IPS-15b (cell line): ENCODE data around the gene PDE4A.
"Not testable (repeated sequence)": the region's sequence is repeated elsewhere in the genome, so short reads cannot be mapped to it uniquely, and the experiment has no call there.

Source experiments
- H3K27me3 ChIP-seq: one replicate; pipeline ENCODE4 v1.6.1; 2013; ENCODE audit warnings: low read length; ENCODE audit not compliant: control insufficient read depth, insufficient read depth
- H3K36me3 ChIP-seq: one replicate; pipeline ENCODE4 v1.6.1; 2013; ENCODE audit warnings: low read length; ENCODE audit not compliant: control insufficient read depth, insufficient read depth
- H3K4me1 ChIP-seq: one replicate; pipeline ENCODE4 v1.6.1; 2013; ENCODE audit warnings: mild to moderate bottlenecking, low read length; ENCODE audit not compliant: control insufficient read depth, insufficient read depth
- H3K4me3 ChIP-seq: one replicate; pipeline ENCODE4 v1.5.1; 2013; ENCODE audit warnings: low read depth, low read length
- H3K9ac ChIP-seq: one replicate; pipeline ENCODE4 v1.6.1; 2013; ENCODE audit warnings: low read depth, mild to moderate bottlenecking, low read length
- H3K9me3 ChIP-seq: one replicate; pipeline ENCODE4 v1.6.1; 2013; ENCODE audit warnings: mild to moderate bottlenecking, low read length; ENCODE audit not compliant: control insufficient read depth, insufficient read depth

PDE4A gene

DNA sequence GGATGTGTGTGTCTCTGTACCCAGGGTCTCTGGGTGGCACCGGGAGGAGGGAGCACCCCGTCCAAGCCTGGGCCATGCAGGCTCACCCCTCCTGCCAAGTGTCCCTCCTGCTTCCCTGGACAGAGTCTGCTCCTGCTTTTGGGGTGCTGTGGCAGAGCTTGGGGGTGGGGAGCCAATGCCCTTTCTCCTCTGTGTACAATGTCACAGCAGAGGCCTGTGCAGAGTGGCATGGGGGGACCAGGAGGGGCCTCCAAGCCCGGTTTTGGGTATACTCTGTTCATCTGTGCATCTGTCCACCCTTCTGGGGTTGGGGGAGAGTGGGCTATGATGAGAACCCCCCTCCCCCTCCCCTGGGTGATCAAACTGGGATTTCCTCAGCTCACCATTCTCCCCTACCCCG, 33.5 kb downstream of the PDE4A start:
- Histone ChIP-seq H3K9ac (no peak overlapping the region), H3K4me3 (no peak overlapping the region), H3K27me3 (no peaks in the 10 kb centered on the region), H3K4me1 (peaks cover 2% of the 10 kb centered on the region), H3K9me3 (no peaks in the 10 kb centered on the region), H3K36me3 (no peaks in the 10 kb centered on the region)

DNA sequence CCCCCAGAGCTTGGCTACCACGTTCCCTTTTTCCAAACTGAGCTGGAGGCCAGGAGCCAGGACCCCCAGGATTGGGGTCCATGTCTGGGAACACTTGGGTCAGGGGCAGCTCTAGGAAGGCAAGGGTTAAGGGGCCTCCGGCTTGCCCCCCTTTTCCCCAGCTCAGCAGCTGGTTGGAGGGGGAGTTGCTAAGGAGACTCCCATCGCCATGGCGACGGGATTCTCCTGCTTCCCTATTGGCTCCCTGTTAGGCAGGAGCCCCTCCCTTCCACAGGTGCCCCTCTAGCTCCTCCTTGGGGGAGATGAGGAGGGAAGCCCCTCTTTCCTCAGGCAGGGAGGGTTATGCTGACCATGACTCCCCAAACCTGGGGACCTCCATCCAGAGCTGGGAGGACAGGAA, 33.9 kb downstream of the PDE4A start:
- Histone ChIP-seq H3K4me1 (peaks cover 2% of the 10 kb centered on the region), H3K27me3 (no peaks in the 10 kb centered on the region), H3K4me3 (no peak overlapping the region), H3K9me3 (no peaks in the 10 kb centered on the region), H3K36me3 (no peaks in the 10 kb centered on the region), H3K9ac (no peak overlapping the region)

DNA sequence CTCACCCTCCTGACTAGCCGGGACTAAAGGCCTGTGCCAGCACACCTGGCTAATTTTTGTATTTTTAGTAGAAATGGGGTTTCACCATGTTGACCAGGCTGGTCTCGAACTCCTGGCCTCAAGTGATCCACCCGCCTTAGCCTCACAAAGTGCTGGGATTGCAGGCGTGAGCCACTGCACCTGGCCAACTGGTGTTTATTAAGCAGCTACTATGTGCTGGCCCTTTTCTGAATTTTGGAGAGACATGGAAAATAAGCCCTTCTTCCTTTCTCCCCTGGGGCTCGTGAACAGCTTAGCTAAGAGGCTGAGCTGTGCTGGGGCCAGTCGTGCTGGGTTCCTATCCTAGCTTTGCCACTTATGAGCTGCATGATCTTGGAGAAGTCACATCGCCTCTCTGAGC, 38.4 kb downstream of the PDE4A start:
- not testable (repeated sequence) for H3K9ac ChIP-seq, H3K4me1 ChIP-seq, H3K9me3 ChIP-seq, H3K27me3 ChIP-seq, H3K36me3 ChIP-seq, H3K4me3 ChIP-seq

DNA sequence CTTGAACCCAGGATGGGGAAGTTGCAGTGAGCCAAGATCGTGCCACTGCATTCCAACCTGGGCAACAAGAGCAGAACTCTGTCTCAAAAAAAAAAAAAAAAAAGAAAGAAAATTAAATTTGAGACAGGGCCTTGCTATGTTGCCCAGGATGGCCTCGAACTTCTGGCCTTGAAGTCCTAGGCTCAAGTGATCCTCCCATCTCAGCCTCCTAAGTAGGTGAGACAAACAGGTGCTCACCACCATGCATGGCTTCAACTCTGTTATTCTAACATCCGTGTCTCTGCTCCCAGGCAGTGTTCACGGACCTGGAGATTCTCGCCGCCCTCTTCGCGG, 40.3 kb downstream of the PDE4A start:
- Histone ChIP-seq H3K9ac (no peak overlapping the region), H3K36me3 (no peaks in the 10 kb centered on the region), H3K4me3 (peak overlapping the region; percentile 32), H3K27me3 (no peaks in the 10 kb centered on the region), H3K4me1 (no peaks in the 10 kb centered on the region), H3K9me3 (no peaks in the 10 kb centered on the region)

DNA sequence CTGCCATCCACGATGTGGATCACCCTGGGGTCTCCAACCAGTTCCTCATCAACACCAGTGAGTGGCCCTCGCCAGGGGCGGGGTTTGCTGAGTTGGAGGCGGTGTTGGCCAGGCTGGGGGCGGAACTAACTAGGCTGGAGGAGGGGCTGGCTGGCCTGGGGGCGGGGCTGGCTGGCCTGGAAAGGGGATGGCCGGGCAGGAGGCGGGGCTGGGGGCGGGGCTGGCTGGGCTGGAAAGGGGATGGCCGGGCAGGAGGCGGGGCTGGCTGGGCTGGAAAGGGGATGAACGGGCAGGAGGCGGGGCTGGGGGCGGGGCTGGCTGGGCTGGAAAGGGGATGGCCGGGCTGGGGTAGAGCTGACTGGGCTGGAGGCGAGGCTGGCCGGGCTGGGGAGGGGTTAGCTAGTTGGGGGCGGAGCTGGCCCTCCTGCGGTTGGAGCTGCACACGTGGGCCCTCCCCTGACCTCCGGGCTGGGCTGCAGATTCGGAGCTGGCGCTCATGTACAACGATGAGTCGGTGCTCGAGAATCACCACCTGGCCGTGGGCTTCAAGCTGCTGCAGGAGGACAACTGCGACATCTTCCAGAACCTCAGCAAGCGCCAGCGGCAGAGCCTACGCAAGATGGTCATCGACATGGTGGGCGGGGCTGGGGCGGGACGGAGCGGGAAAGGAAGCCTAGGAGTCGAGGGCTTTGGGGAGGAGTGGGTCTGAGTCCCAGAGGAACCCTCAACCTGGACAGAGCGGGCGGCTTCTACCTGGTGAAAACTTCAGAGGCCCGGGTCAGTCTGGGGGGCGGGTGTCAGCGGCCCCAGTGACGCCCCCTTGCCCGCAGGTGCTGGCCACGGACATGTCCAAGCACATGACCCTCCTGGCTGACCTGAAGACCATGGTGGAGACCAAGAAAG, 41.0 kb downstream of the PDE4A start:
- Histone ChIP-seq H3K9ac (no peak overlapping the region), H3K4me3 (peak overlapping the region; percentile 70)

DNA sequence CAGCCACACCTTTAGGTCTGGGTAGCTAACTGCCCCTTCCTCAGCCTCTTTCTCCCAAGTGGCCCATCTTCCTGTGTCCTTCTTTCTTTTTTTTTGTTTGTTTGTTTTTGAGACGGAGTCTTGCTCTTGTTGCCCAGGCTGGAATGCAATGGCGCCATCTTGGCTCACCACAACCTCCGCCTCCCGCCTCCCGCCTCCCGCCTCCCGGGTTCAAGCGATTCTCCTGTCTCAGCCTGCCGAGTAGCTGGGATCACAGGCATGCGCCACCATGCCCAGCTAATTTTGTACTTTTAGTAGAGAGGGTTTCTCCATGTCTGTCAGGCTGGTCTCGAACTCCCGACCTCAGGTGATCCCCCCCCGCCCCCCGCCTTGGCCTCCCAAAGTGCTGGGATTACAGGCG, 41.7 kb downstream of the PDE4A start:
- H3K4me3 ChIP-seq = peak overlapping the region; percentile 70
- H3K9ac ChIP-seq, H3K36me3 ChIP-seq, H3K27me3 ChIP-seq, H3K9me3 ChIP-seq, H3K4me1 ChIP-seq: not testable (repeated sequence)

More for the DNA sequence above, 41.0 kb downstream of the PDE4A start:
- Histone ChIP-seq H3K36me3 (no peaks in the 10 kb centered on the region), H3K4me1 (no peaks in the 10 kb centered on the region), H3K9me3 (no peaks in the 10 kb centered on the region), H3K27me3 (no peaks in the 10 kb centered on the region)

DNA sequence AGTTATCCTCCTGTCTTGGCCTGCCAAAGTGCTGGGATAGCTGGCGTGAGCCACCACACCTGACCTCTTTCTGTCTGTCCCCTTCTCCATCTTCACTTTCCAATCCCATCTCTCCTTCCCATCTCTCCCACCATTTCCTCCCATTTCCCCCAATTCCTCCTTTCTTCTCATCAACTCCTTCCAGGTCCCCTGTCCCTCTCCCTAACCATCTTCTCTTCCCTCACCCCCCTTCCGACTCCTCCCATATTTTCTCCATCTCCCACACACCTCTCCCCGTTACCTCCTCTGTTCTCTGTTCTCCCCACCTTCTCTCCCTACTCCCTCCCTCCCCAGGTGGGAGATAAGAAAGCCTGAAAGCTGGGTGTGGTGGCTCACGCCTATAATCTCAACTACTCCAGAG, 42.2 kb downstream of the PDE4A start:
- peaks cover 5% of the 10 kb centered on the region for H3K36me3 ChIP-seq
- H3K27me3 ChIP-seq = no peaks in the 10 kb centered on the region
- no peaks in the 10 kb centered on the region for H3K4me1 ChIP-seq
- H3K4me3 ChIP-seq = no peak overlapping the region
- H3K9me3 ChIP-seq = no peaks in the 10 kb centered on the region
- H3K9ac ChIP-seq = no peak overlapping the region

- Histone ChIP-seq H3K9me3 (no peaks in the 10 kb centered on the region), H3K36me3 (peaks cover 5% of the 10 kb centered on the region), H3K4me1 (no peaks in the 10 kb centered on the region), H3K4me3 (no peak overlapping the region), H3K27me3 (no peaks in the 10 kb centered on the region), H3K9ac (no peak overlapping the region)
Measured at GRCh38 chr19:10464456-10464855, 44.1 kb downstream of the PDE4A start.

DNA sequence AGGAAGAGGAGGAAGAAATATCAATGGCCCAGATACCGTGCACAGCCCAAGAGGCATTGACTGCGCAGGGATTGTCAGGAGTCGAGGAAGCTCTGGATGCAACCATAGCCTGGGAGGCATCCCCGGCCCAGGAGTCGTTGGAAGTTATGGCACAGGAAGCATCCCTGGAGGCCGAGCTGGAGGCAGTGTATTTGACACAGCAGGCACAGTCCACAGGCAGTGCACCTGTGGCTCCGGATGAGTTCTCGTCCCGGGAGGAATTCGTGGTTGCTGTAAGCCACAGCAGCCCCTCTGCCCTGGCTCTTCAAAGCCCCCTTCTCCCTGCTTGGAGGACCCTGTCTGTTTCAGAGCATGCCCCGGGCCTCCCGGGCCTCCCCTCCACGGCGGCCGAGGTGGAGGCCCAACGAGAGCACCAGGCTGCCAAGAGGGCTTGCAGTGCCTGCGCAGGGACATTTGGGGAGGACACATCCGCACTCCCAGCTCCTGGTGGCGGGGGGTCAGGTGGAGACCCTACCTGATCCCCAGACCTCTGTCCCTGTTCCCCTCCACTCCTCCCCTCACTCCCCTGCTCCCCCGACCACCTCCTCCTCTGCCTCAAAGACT, 46.9 kb downstream of the PDE4A start:
- H3K4me3 ChIP-seq = no peak overlapping the region
- H3K27me3 ChIP-seq = no peaks in the 10 kb centered on the region
- no peak overlapping the region for H3K9ac ChIP-seq
- no peaks in the 10 kb centered on the region for H3K4me1 ChIP-seq
- H3K9me3 ChIP-seq = no peaks in the 10 kb centered on the region
- peaks cover 5% of the 10 kb centered on the region for H3K36me3 ChIP-seq

DNA sequence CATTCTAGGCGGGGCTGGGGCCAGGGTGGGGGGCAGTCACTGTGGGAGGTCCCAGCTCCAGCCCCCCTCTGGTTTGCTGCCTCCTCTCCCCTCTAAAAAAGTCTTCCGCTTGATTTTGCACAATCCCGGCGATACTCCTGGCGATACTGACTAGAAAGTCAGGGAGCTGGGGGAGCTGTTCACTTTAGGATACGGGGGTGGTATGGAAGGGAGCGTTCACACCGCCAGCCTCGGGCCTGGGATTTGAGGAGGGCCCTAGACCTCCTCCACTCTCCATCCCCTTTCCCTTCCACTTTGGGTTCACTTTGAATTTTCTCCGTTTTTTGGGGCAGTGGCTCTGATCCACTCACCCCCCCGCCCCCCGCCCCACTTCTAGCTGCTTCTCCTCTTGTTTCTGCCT, 47.8 kb downstream of the PDE4A start:
- Histone ChIP-seq H3K4me3 (no peak overlapping the region), H3K4me1 (no peaks in the 10 kb centered on the region), H3K27me3 (no peaks in the 10 kb centered on the region), H3K9ac (no peak overlapping the region), H3K9me3 (no peaks in the 10 kb centered on the region), H3K36me3 (peaks cover 5% of the 10 kb centered on the region)

DNA sequence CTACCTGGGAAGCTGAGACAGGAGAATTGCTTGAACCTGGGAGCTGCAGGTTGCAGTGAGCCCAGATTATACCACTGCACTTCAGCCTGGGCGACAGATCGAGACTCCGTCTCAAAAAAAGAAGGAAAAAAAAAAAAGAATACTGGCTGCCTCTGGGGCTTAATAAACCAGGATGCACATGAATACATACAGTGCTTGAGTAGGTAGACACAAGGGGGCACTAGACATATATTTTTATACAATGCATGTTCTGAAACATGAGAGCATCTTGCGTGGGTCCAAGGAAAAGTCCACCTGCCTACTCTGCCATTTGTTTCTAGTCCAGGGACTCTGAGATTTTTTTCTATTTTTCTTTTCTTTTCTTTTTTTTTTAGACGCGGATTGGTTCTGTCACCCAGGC, 51.6 kb downstream of the PDE4A start:
- H3K27me3 ChIP-seq = no peaks in the 10 kb centered on the region
- no peaks in the 10 kb centered on the region for H3K9me3 ChIP-seq
- H3K4me3 ChIP-seq = no peak overlapping the region
- H3K4me1 ChIP-seq = no peaks in the 10 kb centered on the region
- no peak overlapping the region for H3K9ac ChIP-seq
- peaks cover 5% of the 10 kb centered on the region for H3K36me3 ChIP-seq

- Histone ChIP-seq H3K27me3 (no peaks in the 10 kb centered on the region), H3K36me3 (no peaks in the 10 kb centered on the region), H3K4me3 (no peak overlapping the region), H3K9ac (no peak overlapping the region), H3K9me3 (no peaks in the 10 kb centered on the region), H3K4me1 (no peaks in the 10 kb centered on the region)
Measured at GRCh38 chr19:10473192-10473591, 52.9 kb downstream of the PDE4A start.
